ENCODE results near the gene TMEM106B.
"Not testable (repeated sequence)": the region's sequence is repeated elsewhere in the genome, so short reads cannot be mapped to it uniquely, and the experiment has no call there.

Gene TMEM106B

GRCh38 chr7:12211711-12212485, 804 bp downstream of the TMEM106B start:
- Histone ChIP-seq H3K4me1 (peaks cover 14% of the 10 kb centered on the region), H3K9me3 (no peaks in the 10 kb centered on the region), H3K27me3 (ENCODE audit: low read depth) (no peaks in the 10 kb centered on the region), H3K4me3 (peak overlapping the region; percentile 52), H3K36me3 (replicated peaks) (0 out of 2 replicates have a peak, but pooled peaks cover 3% of the 10 kb centered on the region)
- peak in 1 of 2 experiments; percentile 24 for DNase-seq (ENCODE audit: low spot score in 2 of 2)
- in situ Hi-C loops (cut with MboI; ENCODE audit: low sequenced_read_pairs) = no loop called here

GRCh38 chr7:12217311-12217710, 6.2 kb downstream of the TMEM106B start:
- Histone ChIP-seq H3K9me3 (no peaks in the 10 kb centered on the region), H3K36me3 (replicated peaks) (0 out of 2 replicates have a peak, but pooled peaks cover 3% of the 10 kb centered on the region), H3K4me1 (peaks cover 27% of the 10 kb centered on the region), H3K4me3 (no peak overlapping the region), H3K27me3 (ENCODE audit: low read depth) (no peaks in the 10 kb centered on the region)
- in situ Hi-C loops (cut with MboI; ENCODE audit: low sequenced_read_pairs) = no loop called here
- DNase-seq (ENCODE audit: low spot score in 2 of 2) = no peak

GRCh38 chr7:12220389-12221046, 9.4 kb downstream of the TMEM106B start:
- peak in 1 of 2 experiments; percentile 94 for DNase-seq (ENCODE audit: low spot score in 2 of 2)
- Histone ChIP-seq H3K4me1 (peaks cover 21% of the 10 kb centered on the region), H3K9me3 (no peaks in the 10 kb centered on the region), H3K4me3 (no peak overlapping the region), H3K27me3 (ENCODE audit: low read depth) (no peaks in the 10 kb centered on the region), H3K36me3 (replicated peaks) (peaks cover 3% of the 10 kb centered on the region; the same call in 1 of the 2 replicates)
- in situ Hi-C loops (cut with MboI; ENCODE audit: low sequenced_read_pairs) = no loop called here

GRCh38 chr7:12221414-12221813, 10.3 kb downstream of the TMEM106B start:
- Histone ChIP-seq H3K9me3 (no peaks in the 10 kb centered on the region), H3K36me3 (replicated peaks) (peaks cover 3% of the 10 kb centered on the region; the same call in 1 of the 2 replicates), H3K27me3 (ENCODE audit: low read depth) (no peaks in the 10 kb centered on the region), H3K4me3 (no peak overlapping the region), H3K4me1 (peaks cover 21% of the 10 kb centered on the region)
- DNase-seq (ENCODE audit: low spot score in 2 of 2) = no peak
- in situ Hi-C loops (cut with MboI; ENCODE audit: low sequenced_read_pairs) = no loop called here

- H3K4me1 ChIP-seq = peaks cover 21% of the 10 kb centered on the region
- DNase-seq (ENCODE audit: low spot score in 2 of 2) = no peak
- H3K36me3 ChIP-seq (replicated peaks) = peaks cover 3% of the 10 kb centered on the region; the same call in 1 of the 2 replicates
- H3K27me3 ChIP-seq (ENCODE audit: low read depth) = no peaks in the 10 kb centered on the region
- H3K9me3 ChIP-seq = no peaks in the 10 kb centered on the region
- in situ Hi-C loops (cut with MboI; ENCODE audit: low sequenced_read_pairs) = no loop called here
- no peak overlapping the region for H3K4me3 ChIP-seq
Measured at GRCh38 chr7:12222889-12223579, 11.9 kb downstream of the TMEM106B start.

GRCh38 chr7:12225017-12225416, 13.9 kb downstream of the TMEM106B start:
- H3K4me1 ChIP-seq; DNase-seq (ENCODE audit: low spot score in 2 of 2); H3K27me3 ChIP-seq (ENCODE audit: low read depth); in situ Hi-C loops (cut with MboI; ENCODE audit: low sequenced_read_pairs); H3K4me3 ChIP-seq; H3K9me3 ChIP-seq; H3K36me3 ChIP-seq (replicated peaks): not testable (repeated sequence)

GRCh38 chr7:12226756-12227155, 15.7 kb downstream of the TMEM106B start:
- DNase-seq (ENCODE audit: low spot score in 2 of 2) = no peak
- Histone ChIP-seq H3K4me3 (no peak overlapping the region), H3K4me1 (no peaks in the 10 kb centered on the region), H3K36me3 (replicated peaks) (peaks cover 3% of the 10 kb centered on the region; the same call in 1 of the 2 replicates), H3K27me3 (ENCODE audit: low read depth) (no peaks in the 10 kb centered on the region), H3K9me3 (no peaks in the 10 kb centered on the region)
- in situ Hi-C loops (cut with MboI; ENCODE audit: low sequenced_read_pairs) = no loop called here

GRCh38 chr7:12228024-12228423, 16.9 kb downstream of the TMEM106B start:
- no peaks in the 10 kb centered on the region for H3K4me1 ChIP-seq
- H3K4me3 ChIP-seq = no peak overlapping the region
- H3K27me3 ChIP-seq (ENCODE audit: low read depth) = no peaks in the 10 kb centered on the region
- no peak for DNase-seq (ENCODE audit: low spot score in 2 of 2)
- H3K9me3 ChIP-seq = no peaks in the 10 kb centered on the region
- peaks cover 7% of the 10 kb centered on the region; the same call in 1 of the 2 replicates for H3K36me3 ChIP-seq (replicated peaks)
- in situ Hi-C loops (cut with MboI; ENCODE audit: low sequenced_read_pairs) = no loop called here

GRCh38 chr7:12229046-12229445, 18.0 kb downstream of the TMEM106B start:
- H3K36me3 ChIP-seq (replicated peaks) = peaks cover 7% of the 10 kb centered on the region; the same call in 1 of the 2 replicates
- H3K9me3 ChIP-seq = no peaks in the 10 kb centered on the region
- in situ Hi-C loops (cut with MboI; ENCODE audit: low sequenced_read_pairs) = no loop called here
- no peaks in the 10 kb centered on the region for H3K27me3 ChIP-seq (ENCODE audit: low read depth)
- no peak for DNase-seq (ENCODE audit: low spot score in 2 of 2)
- no peaks in the 10 kb centered on the region for H3K4me1 ChIP-seq
- no peak overlapping the region for H3K4me3 ChIP-seq

- no peaks in the 10 kb centered on the region for H3K4me1 ChIP-seq
- H3K27me3 ChIP-seq (ENCODE audit: low read depth) = no peaks in the 10 kb centered on the region
- H3K9me3 ChIP-seq = no peaks in the 10 kb centered on the region
- in situ Hi-C loops (cut with MboI; ENCODE audit: low sequenced_read_pairs) = no loop called here
- H3K4me3 ChIP-seq = no peak overlapping the region
- no peak for DNase-seq (ENCODE audit: low spot score in 2 of 2)
- H3K36me3 ChIP-seq (replicated peaks) = 0 out of 2 replicates have a peak, but pooled peaks cover 4% of the 10 kb centered on the region
Measured at GRCh38 chr7:12231097-12231496, 20.0 kb downstream of the TMEM106B start.

- Histone ChIP-seq H3K27me3 (ENCODE audit: low read depth) (no peaks in the 10 kb centered on the region), H3K36me3 (replicated peaks) (0 out of 2 replicates have a peak, but pooled peaks cover 4% of the 10 kb centered on the region), H3K4me1 (no peaks in the 10 kb centered on the region), H3K9me3 (no peaks in the 10 kb centered on the region), H3K4me3 (no peak overlapping the region)
- no peak for DNase-seq (ENCODE audit: low spot score in 2 of 2)
- in situ Hi-C loops (cut with MboI; ENCODE audit: low sequenced_read_pairs) = no loop called here
Measured at GRCh38 chr7:12233175-12233574, 22.1 kb downstream of the TMEM106B start.

- in situ Hi-C loops (cut with MboI; ENCODE audit: low sequenced_read_pairs) = no loop called here
- H3K36me3 ChIP-seq (replicated peaks) = 0 out of 2 replicates have a peak, but pooled peaks cover 4% of the 10 kb centered on the region
Measured at GRCh38 chr7:12234334-12234865, 23.3 kb downstream of the TMEM106B start.

GRCh38 chr7:12235970-12236369, 24.9 kb downstream of the TMEM106B start:
- H3K4me3 ChIP-seq = no peak overlapping the region
- no peaks in the 10 kb centered on the region for H3K9me3 ChIP-seq
- in situ Hi-C loops (cut with MboI; ENCODE audit: low sequenced_read_pairs) = no loop called here
- no peak for DNase-seq (ENCODE audit: low spot score in 2 of 2)
- 0 out of 2 replicates have a peak, but pooled peaks cover 4% of the 10 kb centered on the region for H3K36me3 ChIP-seq (replicated peaks)
- no peaks in the 10 kb centered on the region for H3K27me3 ChIP-seq (ENCODE audit: low read depth)
- H3K4me1 ChIP-seq = no peaks in the 10 kb centered on the region

More at GRCh38 chr7:12234334-12234865, 23.3 kb downstream of the TMEM106B start:
- Histone ChIP-seq H3K9me3 (no peaks in the 10 kb centered on the region), H3K27me3 (ENCODE audit: low read depth) (no peaks in the 10 kb centered on the region), H3K4me1 (no peaks in the 10 kb centered on the region), H3K4me3 (no peak overlapping the region)
- no peak for DNase-seq (ENCODE audit: low spot score in 2 of 2)

Measured in HAP-1 (cell line).